ENCODE data around the gene CCNC.

The CCNC gene

DNA sequence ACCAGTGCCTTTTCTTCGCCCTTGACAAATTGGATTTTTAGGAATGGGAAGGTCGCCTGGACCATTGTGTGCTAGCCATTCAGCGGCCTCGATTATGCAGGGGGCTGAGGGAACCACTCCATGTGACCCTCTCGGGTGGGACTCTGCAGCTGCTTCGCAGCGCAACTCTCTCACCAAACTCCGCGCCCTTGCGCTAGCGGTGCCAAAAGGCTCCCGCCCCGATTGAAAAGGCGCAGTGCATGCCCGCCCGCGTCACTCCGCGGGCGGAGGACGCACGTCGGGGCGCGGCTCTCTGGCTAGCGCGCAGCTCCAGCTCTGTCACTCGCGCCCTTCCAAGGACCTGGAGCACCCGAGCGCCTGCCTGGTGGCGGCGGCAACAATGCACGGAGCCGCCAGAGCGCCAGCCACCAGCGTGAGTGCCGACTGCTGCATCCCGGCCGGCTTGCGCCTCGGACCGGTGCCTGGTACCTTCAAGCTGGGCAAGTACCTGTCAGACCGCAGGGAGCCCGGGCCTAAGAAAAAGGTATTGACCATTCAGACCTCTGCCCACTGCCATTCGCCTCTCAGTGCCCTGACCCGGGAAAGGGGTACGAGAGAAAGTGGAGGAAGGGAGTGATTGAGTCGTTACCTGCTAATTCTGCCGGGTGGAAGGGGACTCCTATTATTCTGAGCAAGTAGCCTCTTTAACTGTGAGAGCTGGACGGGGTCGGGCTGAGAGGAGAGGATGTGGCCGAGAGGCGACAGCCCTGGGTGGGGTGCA lies 38.4 kb upstream of the CCNC start, which contains the start of gene PRDM13:
Gene PRDM13 (plus strand): TSS at position 178 of the 760 bp plus-strand sequence. CDS start 202 bp downstream, at position 380.
- TF ChIP-seq GATA2 (IDR thresholded peaks at IDR 0.05; ENCODE audit: low read depth, low read length) (no peak), GATA3 (IDR thresholded peaks at IDR 0.05; ENCODE audit: low read depth, low read length) (no peak)

DNA sequence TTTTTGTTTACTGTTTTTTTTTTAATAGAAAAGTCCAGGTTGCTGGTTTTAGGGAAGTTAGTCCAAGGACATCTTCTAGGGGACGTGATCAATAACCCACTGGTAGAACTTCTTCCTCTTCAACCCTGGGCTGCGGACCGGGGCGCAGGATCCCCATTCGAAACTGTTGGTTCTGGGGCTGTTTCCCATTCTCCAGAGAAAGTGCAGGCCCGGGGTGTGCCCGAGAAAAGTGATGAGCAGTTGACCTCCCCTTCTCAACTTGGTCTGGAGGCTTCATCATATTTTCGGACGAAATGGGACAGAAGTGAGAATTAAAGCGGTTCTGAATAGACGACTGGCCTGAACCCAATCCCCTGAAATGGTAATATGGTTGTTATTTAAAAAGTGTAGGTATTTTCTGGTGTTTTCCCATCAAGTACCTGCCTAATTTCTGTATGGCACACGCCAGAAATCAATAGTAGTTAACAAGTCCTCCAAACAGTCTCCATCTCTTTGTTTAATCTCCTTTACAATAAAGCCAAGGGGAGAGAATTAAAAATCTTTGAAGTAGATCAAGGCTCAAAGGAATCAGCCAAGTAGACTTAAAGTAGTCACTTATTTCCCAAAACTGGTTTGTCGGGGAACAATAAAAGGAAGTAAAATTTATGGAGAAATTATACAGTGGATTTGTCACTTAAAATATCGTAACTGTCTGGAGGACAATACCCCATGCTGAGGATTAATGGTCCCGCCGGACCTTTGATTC lies 37.6 kb upstream of the CCNC start:
- TF ChIP-seq GATA3 (IDR thresholded peaks at IDR 0.05; ENCODE audit: low read depth, low read length) (no peak), GATA2 (IDR thresholded peaks at IDR 0.05; ENCODE audit: low read depth, low read length) (no peak)

DNA sequence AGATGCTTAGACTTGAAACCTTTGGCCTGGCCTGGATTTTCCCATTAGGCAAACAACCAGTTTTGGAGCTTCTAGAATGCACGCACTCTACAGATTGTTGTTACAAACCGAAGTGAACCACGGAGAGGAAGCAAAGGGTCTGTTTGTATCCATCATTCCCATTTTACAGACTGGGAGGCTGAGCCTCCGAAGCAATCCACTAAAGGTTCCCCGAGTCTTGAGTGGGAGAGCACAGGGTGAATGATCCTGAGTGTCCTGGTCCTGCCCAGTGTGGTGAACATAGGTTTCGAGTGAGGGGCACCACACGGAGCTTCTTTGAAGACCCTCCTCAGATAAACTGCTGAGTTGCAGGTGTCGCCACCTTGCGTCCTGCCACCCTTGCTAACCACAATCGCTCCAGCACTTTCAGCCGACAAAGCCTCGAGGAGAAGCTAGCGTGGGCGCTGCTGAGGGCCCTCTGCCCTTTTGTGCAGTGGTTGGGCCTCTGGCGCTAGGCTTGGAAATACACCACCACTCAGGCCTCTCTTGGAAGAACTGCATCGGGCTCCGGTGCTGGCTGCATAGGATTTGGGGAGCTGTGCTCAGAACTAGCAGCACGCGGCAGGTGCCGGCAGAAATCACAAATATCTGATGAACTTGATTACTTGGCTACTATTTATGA lies 36.7 kb upstream of the CCNC start:
- TF ChIP-seq GATA2 (IDR thresholded peaks at IDR 0.05; ENCODE audit: low read depth, low read length): no peak
- no peak for TF ChIP-seq GATA3 (IDR thresholded peaks at IDR 0.05; ENCODE audit: low read depth, low read length)

DNA sequence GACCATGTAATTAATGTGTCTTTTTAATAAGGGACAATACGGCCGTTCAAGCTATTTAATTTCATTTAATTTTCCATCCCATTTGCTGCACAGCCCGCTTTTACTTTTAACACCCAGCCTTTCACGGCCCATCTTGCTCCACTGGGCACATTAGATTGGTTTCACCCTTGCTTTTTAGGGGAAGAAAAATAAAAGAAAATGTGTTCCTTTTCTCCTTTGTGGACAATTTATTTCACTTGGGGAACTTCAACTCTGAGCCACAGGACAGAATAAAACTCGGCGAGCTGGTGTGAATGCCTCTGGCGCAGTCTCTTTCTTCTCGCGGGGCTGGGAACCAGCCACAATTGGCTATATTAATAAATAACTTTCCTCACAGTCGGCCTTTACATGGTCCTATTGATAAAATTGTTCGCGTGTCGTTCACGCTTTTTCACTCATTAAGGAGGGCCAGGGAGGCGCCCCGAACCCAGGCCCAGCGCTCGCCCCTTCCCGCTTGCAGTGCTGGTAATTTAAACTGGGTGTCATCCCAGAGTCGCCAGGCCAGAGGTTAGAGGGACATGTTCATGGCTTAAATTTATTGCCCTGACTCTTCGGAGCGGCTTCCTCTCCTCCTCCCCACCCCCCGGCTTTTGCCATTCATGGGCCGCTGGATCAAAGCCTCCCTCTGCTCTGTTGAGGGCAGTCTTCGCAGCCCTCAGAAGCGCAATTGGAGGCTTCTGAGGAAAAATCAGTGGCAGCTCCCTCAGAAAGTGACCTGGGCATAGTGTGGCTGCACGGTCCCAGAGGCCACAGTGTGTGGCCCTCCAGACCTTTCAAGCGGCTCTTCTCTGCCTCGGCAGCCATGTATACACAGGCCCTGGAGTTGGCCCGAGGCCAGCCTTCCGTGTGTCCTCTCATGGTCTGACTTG lies 36.0 kb upstream of the CCNC start:
- TF ChIP-seq GATA3 (IDR thresholded peaks at IDR 0.05; ENCODE audit: low read depth, low read length) (no peak), GATA2 (IDR thresholded peaks at IDR 0.05; ENCODE audit: low read depth, low read length) (no peak)

DNA sequence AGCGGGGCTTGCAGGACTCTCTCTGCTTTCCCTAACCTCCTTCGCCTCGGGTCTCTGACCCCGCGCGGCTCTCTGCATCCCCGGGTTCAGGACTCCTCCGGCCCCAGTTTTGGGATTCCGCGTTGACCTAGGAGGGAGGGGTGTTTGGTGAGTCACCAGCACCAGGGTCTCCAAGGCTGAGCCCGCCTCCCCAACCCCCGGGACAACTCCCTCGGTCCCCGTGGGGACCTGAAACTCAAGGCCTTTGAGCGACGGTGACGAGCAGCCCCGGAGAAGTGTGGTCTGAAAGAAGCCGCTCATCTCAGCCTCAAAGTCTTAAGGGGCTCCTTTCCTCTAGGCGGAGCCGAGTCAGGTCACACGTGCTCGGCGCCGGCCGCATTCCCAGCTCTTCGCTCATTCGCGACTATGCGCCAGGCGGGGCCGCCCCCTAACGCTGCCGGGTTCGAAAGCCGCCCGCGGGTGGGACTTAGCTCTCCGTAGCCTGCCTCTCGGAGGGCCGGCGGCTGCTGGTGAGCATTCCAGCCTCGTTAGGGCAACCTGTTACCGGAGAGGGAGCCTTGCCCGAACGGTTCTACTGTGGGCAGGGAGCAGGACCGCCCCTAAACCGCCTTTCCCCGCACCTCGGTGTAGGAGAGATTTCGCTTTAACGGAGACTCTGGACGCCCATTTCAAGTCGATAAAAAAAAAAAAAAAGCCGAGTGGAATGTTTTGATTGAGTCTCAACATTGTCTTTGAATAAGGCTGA lies 35.1 kb upstream of the CCNC start:
- TF ChIP-seq GATA2 (IDR thresholded peaks at IDR 0.05; ENCODE audit: low read depth, low read length) (no peak), GATA3 (IDR thresholded peaks at IDR 0.05; ENCODE audit: low read depth, low read length) (no peak)

DNA sequence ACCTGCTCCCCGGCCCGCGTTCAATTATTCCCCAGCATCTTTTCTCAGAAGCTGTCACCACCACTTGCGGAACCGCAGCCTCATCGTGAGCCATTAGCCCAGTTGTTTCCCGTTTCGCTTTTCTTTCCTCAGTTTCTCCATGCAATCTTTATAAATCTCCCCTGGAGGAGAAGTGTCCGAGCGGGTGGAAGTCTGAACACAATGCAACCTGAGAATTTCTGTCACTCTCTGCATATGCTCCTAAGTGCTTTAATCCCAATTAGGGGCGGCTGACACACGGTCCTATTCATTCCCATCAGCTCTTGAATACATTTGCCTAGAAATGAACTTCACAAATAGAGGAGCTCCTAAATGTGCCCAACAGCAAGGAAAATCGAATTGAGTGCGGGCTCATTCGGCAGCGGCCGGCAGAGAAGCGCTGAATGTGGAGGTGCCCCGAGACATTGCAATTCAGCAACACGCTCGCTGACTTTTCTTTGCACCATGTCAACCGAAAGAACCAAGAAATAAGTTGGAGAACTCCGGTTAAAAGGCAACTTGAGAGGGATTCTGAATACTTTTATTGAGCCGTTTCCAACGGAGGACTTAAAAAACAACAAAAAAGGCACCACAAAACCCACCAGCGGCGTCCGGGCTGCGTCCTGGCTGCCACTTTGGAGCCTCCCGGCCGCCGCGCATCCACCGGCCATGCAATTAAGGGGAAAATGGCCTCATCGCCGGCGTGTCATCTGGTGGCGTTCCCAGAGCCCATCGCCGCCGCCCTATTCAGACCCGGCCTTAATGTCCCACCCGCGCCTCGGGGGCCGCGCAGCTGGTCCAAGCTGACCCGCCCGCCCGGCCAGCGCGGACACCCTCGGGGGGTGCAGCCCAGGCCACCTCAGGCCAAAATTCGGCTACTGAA lies 34.3 kb upstream of the CCNC start:
- TF ChIP-seq GATA2 (IDR thresholded peaks at IDR 0.05; ENCODE audit: low read depth, low read length) (no peak), GATA3 (IDR thresholded peaks at IDR 0.05; ENCODE audit: low read depth, low read length) (no peak)

DNA sequence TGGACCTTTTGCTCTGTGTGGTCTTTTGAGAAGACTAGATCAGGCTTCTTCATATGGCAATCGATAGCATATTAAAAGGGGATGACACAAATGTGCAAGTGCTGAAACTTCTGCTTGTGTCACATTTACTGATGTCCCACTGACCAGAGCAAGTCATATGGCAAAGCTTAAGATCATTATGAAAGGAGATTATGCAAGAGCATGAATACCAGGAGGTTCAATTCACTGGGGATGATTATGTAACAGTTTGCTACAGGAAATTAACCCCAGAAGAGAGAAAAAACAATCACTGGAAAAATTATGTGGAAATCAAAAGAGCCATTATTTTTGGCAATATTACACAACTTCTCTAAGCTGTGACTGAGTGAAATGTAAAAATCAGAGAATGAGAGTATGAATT lies 24.4 kb upstream of the CCNC start:
- no peak for TF ChIP-seq GATA2 (IDR thresholded peaks at IDR 0.05; ENCODE audit: low read depth, low read length)
- no peak for TF ChIP-seq GATA3 (IDR thresholded peaks at IDR 0.05; ENCODE audit: low read depth, low read length)

DNA sequence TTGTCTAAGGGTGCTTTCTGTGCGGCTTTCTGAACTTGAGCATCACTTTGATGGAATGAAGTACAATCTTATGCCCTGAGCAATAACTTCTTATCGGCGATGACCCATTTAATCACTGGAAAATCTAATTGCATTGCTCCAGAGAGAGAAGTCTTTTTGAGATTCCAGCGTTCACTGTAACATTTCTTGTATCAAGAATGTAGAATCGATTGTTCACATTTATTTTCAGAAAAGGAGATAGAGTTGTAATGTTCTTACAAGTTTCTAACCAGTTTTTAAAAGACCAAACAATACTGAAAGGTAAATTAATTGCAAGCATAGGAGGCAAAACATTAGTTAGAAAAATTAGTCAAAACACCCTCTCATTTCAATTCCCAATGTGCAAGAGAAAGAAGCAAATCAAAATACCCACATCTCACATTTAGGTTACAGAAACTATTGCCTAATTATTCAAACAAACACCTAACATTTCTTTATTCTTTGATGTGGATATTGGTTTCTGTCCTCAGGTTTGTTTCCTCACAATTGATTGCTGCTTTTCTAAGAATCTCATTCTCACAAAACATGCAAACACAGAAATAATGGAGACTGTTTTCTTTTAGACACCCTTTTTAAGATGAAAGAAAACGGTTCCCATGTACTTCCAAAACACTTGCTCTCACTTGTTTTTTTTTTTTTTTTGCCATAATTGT lies 23.4 kb upstream of the CCNC start:
- TF ChIP-seq GATA2 (IDR thresholded peaks at IDR 0.05; ENCODE audit: low read depth, low read length): no peak
- no peak for TF ChIP-seq GATA3 (IDR thresholded peaks at IDR 0.05; ENCODE audit: low read depth, low read length)

DNA sequence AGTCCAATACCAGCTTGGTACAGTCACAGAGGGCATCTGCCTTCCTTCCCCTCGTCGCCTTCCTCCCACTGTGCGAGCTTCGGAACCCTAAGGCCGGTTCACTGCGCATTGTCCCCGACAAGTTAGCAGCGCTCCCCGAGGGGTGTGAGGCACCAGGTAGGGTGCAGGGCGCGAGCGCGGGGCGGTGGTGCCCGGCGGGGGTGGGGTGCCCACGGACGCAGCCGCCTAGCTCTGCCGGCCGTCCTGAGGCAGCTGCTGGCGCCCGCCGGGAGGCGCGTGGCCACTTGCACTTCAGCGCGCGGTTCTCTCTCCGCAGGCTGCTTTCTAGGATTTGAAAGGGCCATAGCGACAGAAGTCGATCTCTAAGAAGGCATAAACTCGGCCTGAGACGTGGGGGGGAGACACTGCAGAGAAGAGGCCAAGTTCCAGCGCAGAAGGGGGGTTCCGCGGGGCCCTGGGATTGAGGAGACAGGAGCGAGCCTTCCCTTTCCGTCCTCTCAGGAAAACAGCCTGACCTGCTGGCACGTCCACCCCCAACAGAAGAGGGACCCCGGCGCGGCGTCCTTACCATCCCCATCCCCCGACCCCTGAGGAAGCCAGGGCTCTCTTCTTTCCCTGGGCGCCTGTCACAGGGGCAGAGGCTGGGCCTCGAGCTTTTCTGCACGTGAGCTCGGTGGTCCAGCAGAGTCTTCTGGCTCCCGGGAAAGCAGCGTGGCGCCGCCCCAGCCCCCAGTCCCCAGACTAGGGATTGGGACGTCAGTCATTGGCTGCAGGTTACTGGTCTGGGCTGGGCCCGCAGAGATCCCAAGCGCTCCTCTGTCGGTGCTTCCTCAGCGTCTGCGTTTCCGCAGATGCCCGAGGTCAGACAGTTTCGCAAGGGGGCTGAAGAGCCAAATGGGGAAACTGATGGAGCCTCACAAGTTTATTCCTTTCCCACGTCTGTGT lies 22.5 kb upstream of the CCNC start:
- no peak for TF ChIP-seq GATA2 (IDR thresholded peaks at IDR 0.05; ENCODE audit: low read depth, low read length)
- TF ChIP-seq GATA3 (IDR thresholded peaks at IDR 0.05; ENCODE audit: low read depth, low read length): no peak

DNA sequence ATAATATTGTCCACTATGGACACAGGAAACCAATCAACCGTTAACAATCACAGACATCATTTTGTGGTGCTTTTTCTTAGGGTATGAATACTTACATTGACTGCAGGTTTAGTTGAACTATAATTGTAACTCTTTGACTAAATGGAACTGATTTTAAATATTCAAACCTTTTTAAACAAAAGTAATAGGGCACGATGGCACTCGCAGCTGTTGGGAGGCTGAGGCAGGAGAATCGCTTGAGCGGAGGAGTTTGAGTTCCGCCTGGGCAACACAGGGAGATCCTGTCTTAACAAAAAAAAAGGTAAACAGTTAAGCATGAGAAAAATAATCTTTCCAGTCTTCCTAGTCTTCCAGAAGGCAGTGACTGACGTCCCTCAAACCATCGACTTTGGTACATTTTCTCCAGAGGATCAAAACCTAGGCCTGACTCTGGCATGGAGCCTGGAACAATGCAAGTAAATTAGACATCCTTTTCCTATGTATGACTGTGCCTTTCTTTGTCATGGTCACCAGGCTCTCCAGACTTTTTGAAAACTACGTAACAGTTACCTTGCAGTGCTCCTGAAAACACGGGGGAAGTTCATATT lies 21.5 kb upstream of the CCNC start:
- no peak for TF ChIP-seq GATA3 (IDR thresholded peaks at IDR 0.05; ENCODE audit: low read depth, low read length)
- TF ChIP-seq GATA2 (IDR thresholded peaks at IDR 0.05; ENCODE audit: low read depth, low read length): no peak
